Measurements from ENCODE around the gene LUC7L2.

GRCh38 chr7:139345042-139345441 lies 14.7 kb upstream of the LUC7L2 start:
- TF ChIP-seq CTCF (IDR thresholded peaks at IDR 0.05; ENCODE audit: low read length) = no peak
- no peak for TF ChIP-seq EZH2phosphoT487 (IDR thresholded peaks at IDR 0.05; ENCODE audit: low read length)

All from MM.1S (cell line).